Uterus (tissue), 2 donors: Measurements from ENCODE around the gene ARL2BP.

Source experiments
- CTCF ChIP-seq, 4 experiments: fragments of 200-600 bp in 2 of 4; fragments of 450-650 bp in 2 of 4; sonication (generic) in 2 of 4; IDR thresholded peaks; one replicate each; pipeline ENCODE4 v1.5.1; 2016 to 2019; ENCODE audit warnings: antibody characterized with exemption in 4 of 4, mild to moderate bottlenecking in 2 of 4, moderate library complexity in 1 of 4
- POLR2A ChIP-seq, 2 donors: fragments of 450-650 bp; IDR thresholded peaks; one replicate each; pipeline ENCODE4 v1.6.1; 2016; ENCODE audit warnings: antibody characterized with exemption in 2 of 2, mild to moderate bottlenecking in 1 of 2, moderate library complexity in 1 of 2

- TF ChIP-seq CTCF (IDR thresholded peaks at IDR 0.05) (no peak), POLR2A (IDR thresholded peaks at IDR 0.05) (no peak)
These were observed 33.4 kb downstream of the ARL2BP start for GRCh38 chr16:57278494-57278893.
